ENCODE measurements around the gene PGA3.

The PGA3 gene

GRCh38 chr11:61258546-61258945 is 55.2 kb downstream of the PGA3 start:
- CTCF ChIA-PET, result interaction anchor here (0.6 kb wide), 2 partner anchors 10 to 319 kb away, joined by 3 read pairs; no protein-coding TSS in a partner anchor
- Histone ChIP-seq H3K4me1 (ENCODE audit: control insufficient read depth, insufficient read depth, low read length) (no peaks in the 10 kb centered on the region), H3K4me3 (ENCODE audit: low read depth, low read length) (no peak overlapping the region), H3K27ac (ENCODE audit: extremely low read depth, low read depth, low read length) (no peak overlapping the region), H3K36me3 (ENCODE audit: control insufficient read depth in 2 of 2, insufficient read depth in 1 of 2, low read length in 2 of 2) (peaks cover 0 to 10% of the 10 kb centered on the region in 2 experiments; a peak in 2 of 3 replicates), H3K9me3 (ENCODE audit: control insufficient read depth, insufficient read depth, low read depth, low read length) (no peaks in the 10 kb centered on the region)
- POLR2A ChIA-PET, result interaction anchor here (1.0 kb wide), 1 partner anchor 23 kb away, joined by 3 read pairs; no protein-coding TSS in a partner anchor
- TF ChIP-seq IKZF3 (tag by site-specific recombination; IDR thresholded peaks at IDR 0.05), result no peak
- no peak for TF ChIP-seq KLF9 (tag by site-specific recombination; IDR thresholded peaks at IDR 0.05; ENCODE audit: low read depth)
- TF ChIP-seq BCL11B (tag by site-specific recombination; IDR thresholded peaks at IDR 0.05; ENCODE audit: low read depth), result no peak
- TF ChIP-seq ZBTB20 (tag by site-specific recombination; IDR thresholded peaks at IDR 0.05), result no peak
- TF ChIP-seq KLF8 (tag by site-specific recombination; IDR thresholded peaks at IDR 0.05), result no peak
- no peak for TF ChIP-seq ZNF311 (tag by site-specific recombination; IDR thresholded peaks at IDR 0.05; ENCODE audit: borderline replicate concordance)

- peaks cover 0 to 12% of the 10 kb centered on the region in 2 experiments; a peak in 2 of 3 replicates for H3K36me3 ChIP-seq (ENCODE audit: control insufficient read depth in 2 of 2, insufficient read depth in 1 of 2, low read length in 2 of 2)
- no peak overlapping the region for H3K27ac ChIP-seq (ENCODE audit: extremely low read depth, low read depth, low read length)
- H3K4me3 ChIP-seq (ENCODE audit: low read depth, low read length), result no peak overlapping the region
- TF ChIP-seq ZNF223 (tag by site-specific recombination; IDR thresholded peaks at IDR 0.05) (no peak), PRDM1 (tag by site-specific recombination; IDR thresholded peaks at IDR 0.05) (no peak), ZNF133 (tag by site-specific recombination; IDR thresholded peaks at IDR 0.05) (no peak), ZNF48 (tag by site-specific recombination; IDR thresholded peaks at IDR 0.05) (no peak), CTCF (tag by site-specific recombination; IDR thresholded peaks at IDR 0.05) (no peak), ZNF341 (tag by site-specific recombination; IDR thresholded peaks at IDR 0.05; ENCODE audit: low read depth) (no peak), ZSCAN30 (tag by site-specific recombination; IDR thresholded peaks at IDR 0.05) (no peak), ZNF169 (tag by site-specific recombination; IDR thresholded peaks at IDR 0.05) (no peak), ZNF280C (tag by site-specific recombination; IDR thresholded peaks at IDR 0.05) (no peak), MEIS1 (CRISPR knock-in tag; IDR thresholded peaks at IDR 0.05; ENCODE audit: borderline replicate concordance) (no peak), YY2 (tag by site-specific recombination; IDR thresholded peaks at IDR 0.05) (no peak), HOXD13 (CRISPR knock-in tag; IDR thresholded peaks at IDR 0.05; ENCODE audit: borderline replicate concordance) (no peak), ZFP69B (tag by site-specific recombination; IDR thresholded peaks at IDR 0.05) (no peak), ZNF391 (tag by site-specific recombination; IDR thresholded peaks at IDR 0.05; ENCODE audit: borderline replicate concordance, low read depth) (no peak), GLI2 (tag by site-specific recombination; IDR thresholded peaks at IDR 0.05; ENCODE audit: borderline replicate concordance, low read depth) (no peak), AEBP2 (tag by site-specific recombination; IDR thresholded peaks at IDR 0.05; ENCODE audit: borderline replicate concordance) (no peak), ZNF645 (tag by site-specific recombination; IDR thresholded peaks at IDR 0.05) (no peak), PBX3 (CRISPR knock-in tag; IDR thresholded peaks at IDR 0.05) (no peak), PRDM6 (tag by site-specific recombination; IDR thresholded peaks at IDR 0.05) (no peak)
- CTCF ChIA-PET, result no interaction called here
- POLR2A ChIA-PET, result interaction anchor here (1.0 kb wide), 1 partner anchor 22 kb away, joined by 3 read pairs; no protein-coding TSS in a partner anchor
- H3K9me3 ChIP-seq (ENCODE audit: control insufficient read depth, insufficient read depth, low read depth, low read length), result no peaks in the 10 kb centered on the region
- H3K4me1 ChIP-seq (ENCODE audit: control insufficient read depth, insufficient read depth, low read length), result no peaks in the 10 kb centered on the region
Measured at GRCh38 chr11:61259363-61259762, 56.0 kb downstream of the PGA3 start.
